Hepatocyte (in vitro differentiated cells): Measurements from ENCODE around the gene PROKR2.

Experiments
- CTCF ChIP-seq: fragments of 200-600 bp; sonication (generic); IDR thresholded peaks from 2 replicates; pipeline ENCODE4 v1.5.1; 2016; ENCODE audit warnings: antibody characterized with exemption, mild to moderate bottlenecking; ENCODE audit not compliant: poor library complexity
- EZH2 ChIP-seq: fragments of 200-600 bp; sonication (generic); IDR thresholded peaks from 2 replicates; pipeline ENCODE4 v1.6.1; 2016; ENCODE audit warnings: antibody characterized with exemption, mild to moderate bottlenecking, borderline replicate concordance
- EZH2phosphoT487 ChIP-seq: fragments of 200-600 bp; sonication (generic); IDR thresholded peaks from one replicate; pipeline ENCODE4 v1.6.1; 2018; ENCODE audit warnings: antibody characterized with exemption, mild to moderate bottlenecking, low read depth, moderate library complexity; ENCODE audit not compliant: unreplicated experiment, severe bottlenecking

- TF ChIP-seq CTCF (no peak), EZH2 (no peak), EZH2phosphoT487 (no peak)
Measured at GRCh38 chr20:5328268-5328667, 11.5 kb upstream of the PROKR2 start.
